Body of pancreas (tissue), 4 donors: Measurements from ENCODE around the gene PRPF8. TPM values are rescaled to one million over a fixed set of nuclear protein-coding genes. Genes with fewer than 3 reads are reported as not detected.
A peak's percentile ranks its signal among the peaks of the same experiment; 100 is the strongest.

Source experiments
- ATAC-seq: fragments of 150-250 bp; one replicate; pipeline ENCODE4 v1.9.1; 2016
- DNase-seq, 4 donors: peaks; one replicate each; pipeline ENCODE4 v3.0.0-alpha.2; 2019
- H3K27ac ChIP-seq, 4 donors: fragments of 200-600 bp; sonication (generic); 1 replicate in 3 of 4; 2 replicates in 1 of 4; pipeline versions ENCODE4 v1.5.1 to v1.6.1; 2016 to 2019; ENCODE audit warnings: mild to moderate bottlenecking in 1 of 4, mixed read lengths in 1 of 4, moderate library complexity in 1 of 4
- H3K27me3 ChIP-seq, 2 donors: fragments of 200-600 bp; sonication (generic); one replicate each; pipeline ENCODE4 v1.6.0; 2016; ENCODE audit warnings: mild to moderate bottlenecking in 1 of 2
- H3K36me3 ChIP-seq, 2 donors: fragments of 200-600 bp; sonication (generic); replicated peaks in 1 of 2; 2 replicates each; pipeline ENCODE4 v1.5.1; 2016; ENCODE audit warnings: low read depth in 2 of 2; ENCODE audit not compliant: insufficient read depth in 1 of 2
- H3K4me1 ChIP-seq: fragments of 200-600 bp; sonication (generic); one replicate; pipeline ENCODE4 v1.6.0; 2016
- H3K4me3 ChIP-seq, 2 donors: fragments of 200-600 bp; sonication (generic); 1 replicate in 1 of 2; 2 replicates in 1 of 2; pipeline ENCODE4 v1.5.1; 2016 to 2019
- H3K9me3 ChIP-seq, 3 donors: fragments of 200-600 bp; sonication (generic); 1 replicate in 2 of 3; 2 replicates in 1 of 3; pipeline ENCODE4 v1.5.1; 2016
- POLR2A ChIP-seq, 3 donors: fragments of 450-650 bp; IDR thresholded peaks; one replicate each; pipeline ENCODE4 v1.6.1; 2016; ENCODE audit warnings: antibody characterized with exemption in 3 of 3, mild to moderate bottlenecking in 2 of 3
- WGBS, 2 donors: methylation state at CpG; one replicate each; pipeline ENCODE4 v1.1.5; 2017; 5-methylcytosine and 5-hydroxymethylcytosine counted together
- intact Hi-C: fragments of 100-400 bp; cut with DNase I; formaldehyde crosslinking; loops from one replicate; pipeline ENCODE4 v1.15.1; 2023
- total RNA-seq, 2 donors: library from RNA; depleted of rRNA; stranded (reverse); fragments of >200 nt; gene quantifications; one replicate each; pipeline ENCODE4 v1.1.0, GENCODE V29; 2016
- TF ChIP-seq, protein P1 (sequence below), 7 experiments: fragments of 450-650 bp in 4 of 7; fragments of 200-600 bp in 3 of 7; sonication (generic) in 3 of 7; IDR thresholded peaks; one replicate each; pipeline ENCODE4 v1.5.1; 2016 to 2019; ENCODE audit warnings: antibody characterized with exemption in 7 of 7

The PRPF8 gene
- total RNA-seq, 2 donors from 2014 or later = 84.7 to 100 TPM

DNA sequence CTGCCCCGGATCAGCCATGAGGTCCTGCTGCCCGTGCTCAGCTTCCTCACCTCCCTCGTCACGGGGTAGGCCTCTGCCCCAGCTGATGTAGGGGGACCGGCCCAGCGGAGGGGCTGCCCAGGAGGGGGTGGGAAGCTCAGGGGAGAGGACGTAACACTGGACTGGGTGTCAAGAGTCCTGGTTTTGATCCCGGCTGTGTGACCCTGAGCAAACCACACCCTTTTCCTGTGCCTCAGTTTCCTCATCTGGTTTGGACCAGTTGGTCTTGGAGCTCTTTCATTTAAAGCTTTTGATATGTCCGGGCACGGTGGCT, 46.5 kb upstream of the PRPF8 start:
- Histone ChIP-seq H3K9me3 (no peaks in the 10 kb centered on the region), H3K36me3 (no peaks in the 10 kb centered on the region), H3K27ac (peak overlapping the region in 2 of 4 donors; percentile 46 to 66), H3K27me3 (no peaks in the 10 kb centered on the region), H3K4me3 (no peak overlapping the region), H3K4me1 (peaks cover 22% of the 10 kb centered on the region)
- TF ChIP-seq, protein P1, sequence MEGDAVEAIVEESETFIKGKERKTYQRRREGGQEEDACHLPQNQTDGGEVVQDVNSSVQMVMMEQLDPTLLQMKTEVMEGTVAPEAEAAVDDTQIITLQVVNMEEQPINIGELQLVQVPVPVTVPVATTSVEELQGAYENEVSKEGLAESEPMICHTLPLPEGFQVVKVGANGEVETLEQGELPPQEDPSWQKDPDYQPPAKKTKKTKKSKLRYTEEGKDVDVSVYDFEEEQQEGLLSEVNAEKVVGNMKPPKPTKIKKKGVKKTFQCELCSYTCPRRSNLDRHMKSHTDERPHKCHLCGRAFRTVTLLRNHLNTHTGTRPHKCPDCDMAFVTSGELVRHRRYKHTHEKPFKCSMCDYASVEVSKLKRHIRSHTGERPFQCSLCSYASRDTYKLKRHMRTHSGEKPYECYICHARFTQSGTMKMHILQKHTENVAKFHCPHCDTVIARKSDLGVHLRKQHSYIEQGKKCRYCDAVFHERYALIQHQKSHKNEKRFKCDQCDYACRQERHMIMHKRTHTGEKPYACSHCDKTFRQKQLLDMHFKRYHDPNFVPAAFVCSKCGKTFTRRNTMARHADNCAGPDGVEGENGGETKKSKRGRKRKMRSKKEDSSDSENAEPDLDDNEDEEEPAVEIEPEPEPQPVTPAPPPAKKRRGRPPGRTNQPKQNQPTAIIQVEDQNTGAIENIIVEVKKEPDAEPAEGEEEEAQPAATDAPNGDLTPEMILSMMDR (IDR thresholded peaks at IDR 0.05) = no peak
- no peak for TF ChIP-seq POLR2A (IDR thresholded peaks at IDR 0.05)
- ATAC-seq (no peak), DNase-seq (no peak)
- 90 to 100% methylated on average over 3 to 10 of the region's 10 CpGs for WGBS, 2 donors
- intact Hi-C loops = no loop called here

DNA sequence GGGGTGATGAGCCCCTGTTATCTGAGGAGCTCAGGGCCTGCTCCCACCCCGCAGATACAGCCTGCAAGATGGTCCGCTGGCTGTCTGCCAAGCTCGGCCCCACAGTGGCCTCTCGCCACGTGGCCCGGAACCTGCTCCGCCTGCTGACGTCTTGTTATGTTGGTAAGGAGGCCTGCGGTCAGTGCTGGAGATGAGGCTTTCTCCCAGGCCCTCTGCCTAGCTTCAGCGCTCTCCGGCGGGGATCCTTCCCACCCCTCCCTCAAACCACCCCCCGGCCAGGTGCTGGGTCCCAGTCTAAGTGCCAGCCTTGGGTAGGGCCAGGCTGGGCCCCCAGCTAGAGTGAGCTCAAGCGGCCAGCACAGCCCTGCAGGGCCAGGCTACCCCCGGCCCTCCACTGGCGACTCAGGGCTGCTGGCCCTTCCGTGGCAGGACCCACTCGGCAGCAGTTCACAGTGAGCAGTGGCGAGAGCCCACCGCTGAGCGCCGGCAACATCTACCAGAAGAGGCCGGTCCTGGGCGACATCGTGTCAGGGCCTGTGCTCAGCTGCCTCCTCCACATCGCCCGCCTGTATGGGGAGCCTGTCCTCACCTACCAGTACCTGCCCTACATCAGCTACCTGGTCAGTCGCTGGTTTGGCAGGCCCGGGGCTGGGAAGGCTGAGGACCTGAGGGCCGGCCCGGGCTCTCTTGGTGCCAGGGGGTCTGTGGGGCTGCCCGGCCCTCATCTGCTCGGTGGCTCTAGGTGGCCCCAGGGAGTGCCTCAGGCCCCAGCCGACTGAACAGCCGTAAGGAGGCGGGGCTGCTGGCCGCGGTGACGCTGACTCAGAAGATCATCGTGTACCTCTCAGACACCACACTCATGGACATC, 45.9 kb upstream of the PRPF8 start:
- no peaks in the 10 kb centered on the region for H3K36me3 ChIP-seq
- H3K27ac ChIP-seq = peak overlapping the region in 3 of 4 donors; percentile 46 to 66 (median 48)
- intact Hi-C loops = no loop called here
- TF ChIP-seq, protein P1 (IDR thresholded peaks at IDR 0.05) = no peak
- no peak for TF ChIP-seq POLR2A (IDR thresholded peaks at IDR 0.05)
- no peaks in the 10 kb centered on the region for H3K9me3 ChIP-seq
- DNase-seq = peak; percentile 49 to 66 (median 60)
- H3K4me1 ChIP-seq = peaks cover 28% of the 10 kb centered on the region
- no peak overlapping the region for H3K4me3 ChIP-seq
- WGBS, 2 donors = 76 to 97% methylated on average over 6 to 22 of the region's 40 CpGs
- ATAC-seq = peak; percentile 50
- H3K27me3 ChIP-seq = no peaks in the 10 kb centered on the region

DNA sequence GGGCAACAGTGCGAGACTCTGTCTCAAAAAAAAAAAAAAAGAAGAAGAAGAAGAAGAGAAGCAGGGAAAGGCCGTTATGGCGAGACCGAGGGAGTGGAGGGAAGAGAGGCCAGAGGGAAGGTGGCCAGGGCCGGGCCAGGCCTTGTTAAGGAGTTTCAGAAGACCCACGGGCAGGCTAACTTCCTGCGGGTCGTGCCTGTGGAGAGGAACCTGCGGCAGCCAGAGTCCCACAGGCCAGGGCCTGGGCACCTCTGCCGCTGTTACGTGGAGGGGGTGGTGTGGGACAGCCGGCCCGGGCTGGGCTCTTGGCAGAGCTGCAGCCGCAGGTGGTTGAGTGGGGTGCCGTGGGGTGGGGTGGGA, 45.3 kb upstream of the PRPF8 start:
- WGBS, 2 donors = 84 to 88% methylated on average over 9 to 12 of the region's 15 CpGs
- ATAC-seq (no peak), DNase-seq (no peak)
- H3K27me3 ChIP-seq = no peaks in the 10 kb centered on the region
- peak overlapping the region in 2 of 4 donors; percentile 1 to 18 for H3K27ac ChIP-seq
- H3K4me3 ChIP-seq = no peak overlapping the region
- no peaks in the 10 kb centered on the region for H3K9me3 ChIP-seq
- H3K4me1 ChIP-seq = peaks cover 34% of the 10 kb centered on the region
- TF ChIP-seq, protein P1 (IDR thresholded peaks at IDR 0.05) = no peak
- TF ChIP-seq POLR2A (IDR thresholded peaks at IDR 0.05) = no peak
- intact Hi-C loops = no loop called here
- H3K36me3 ChIP-seq = no peaks in the 10 kb centered on the region

DNA sequence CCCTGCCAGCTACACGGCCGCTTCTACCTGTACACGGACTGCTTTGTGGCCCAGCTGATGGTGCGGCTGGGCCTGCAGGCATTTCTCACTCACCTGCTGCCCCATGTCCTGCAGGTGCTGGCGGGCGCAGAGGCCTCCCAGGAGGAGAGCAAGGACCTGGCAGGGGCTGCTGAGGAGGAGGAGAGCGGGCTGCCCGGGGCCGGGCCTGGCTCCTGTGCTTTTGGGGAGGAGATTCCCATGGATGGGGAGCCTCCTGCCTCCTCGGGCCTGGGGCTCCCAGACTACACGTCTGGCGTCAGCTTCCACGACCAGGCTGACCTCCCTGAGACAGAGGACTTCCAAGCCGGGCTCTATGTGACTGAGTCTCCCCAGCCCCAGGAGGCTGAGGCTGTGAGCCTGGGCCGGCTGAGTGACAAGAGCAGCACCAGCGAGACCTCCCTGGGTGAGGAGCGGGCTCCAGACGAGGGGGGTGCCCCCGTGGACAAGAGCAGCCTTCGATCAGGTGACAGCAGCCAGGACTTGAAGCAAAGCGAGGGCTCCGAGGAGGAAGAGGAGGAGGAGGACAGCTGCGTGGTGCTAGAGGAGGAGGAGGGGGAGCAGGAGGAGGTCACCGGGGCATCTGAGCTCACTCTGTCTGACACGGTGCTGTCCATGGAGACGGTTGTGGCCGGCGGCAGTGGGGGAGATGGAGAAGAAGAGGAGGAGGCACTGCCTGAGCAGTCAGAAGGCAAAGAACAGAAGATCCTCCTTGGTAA, 43.4 kb upstream of the PRPF8 start:
- TF ChIP-seq, protein P1 (IDR thresholded peaks at IDR 0.05) = no peak
- no peak for TF ChIP-seq POLR2A (IDR thresholded peaks at IDR 0.05)
- Histone ChIP-seq H3K4me1 (peaks cover 45% of the 10 kb centered on the region), H3K36me3 (no peaks in the 10 kb centered on the region), H3K4me3 (no peak overlapping the region), H3K27me3 (no peaks in the 10 kb centered on the region), H3K9me3 (no peaks in the 10 kb centered on the region), H3K27ac (no peak overlapping the region)
- ATAC-seq = no peak
- DNase-seq = peak in 1 of 4 donors; percentile 13
- 87 to 91% methylated on average over 16 to 23 of the region's 28 CpGs for WGBS, 2 donors
- intact Hi-C loops = no loop called here
